C4-2B (cell line): ENCODE measurements around the gene DTNA.

Experiments used
- CTCF ChIP-seq: fragments of 450-650 bp; conservative IDR thresholded peaks from 2 replicates; pipeline ENCODE4 v1.5.1; 2017; ENCODE audit warnings: mild to moderate bottlenecking
- ZFX ChIP-seq: fragments of 450-650 bp; IDR thresholded peaks from 2 replicates; pipeline ENCODE4 v1.6.1; 2017

GRCh38 chr18:34892379-34892778 lies 182.3 kb downstream of the DTNA start:
- TF ChIP-seq CTCF (no peak), ZFX (no peak)
